Thyroid gland (tissue), 4 donors: ENCODE results near the gene KCNJ11. TPM values are rescaled to one million over a fixed set of nuclear protein-coding genes. Genes with fewer than 3 reads are reported as not detected.
A peak's percentile ranks its signal among the peaks of the same experiment; 100 is the strongest.

Experiments
- DNase-seq, 2 donors: peaks; one replicate each; pipeline ENCODE4 v3.0.0-alpha.2; 2019
- H3K27ac ChIP-seq, 3 donors: fragments of 200-600 bp; sonication (generic); 1 replicate in 2 of 3; 2 replicates in 1 of 3; pipeline ENCODE4 v1.5.1; 2016 to 2019; ENCODE audit warnings: mild to moderate bottlenecking in 1 of 3, moderate library complexity in 1 of 3
- H3K27me3 ChIP-seq: fragments of 200-600 bp; sonication (generic); one replicate; pipeline ENCODE4 v1.5.1; 2019
- H3K36me3 ChIP-seq, 2 donors: fragments of 200-600 bp; sonication (generic); one replicate each; pipeline ENCODE4 v1.5.1; 2016 to 2019
- H3K4me1 ChIP-seq, 2 donors: fragments of 200-600 bp; sonication (generic); one replicate each; pipeline ENCODE4 v1.5.1; 2017 to 2019
- H3K4me3 ChIP-seq, 3 donors: fragments of 200-600 bp; sonication (generic); replicated peaks in 1 of 3; 1 replicate in 2 of 3; 2 replicates in 1 of 3; pipeline ENCODE4 v1.5.1; 2016; ENCODE audit warnings: mild to moderate bottlenecking in 1 of 3
- H3K9me3 ChIP-seq: fragments of 200-600 bp; sonication (generic); one replicate; pipeline ENCODE4 v1.5.1; 2017
- CTCF ChIP-seq, 6 experiments: fragments of 200-600 bp in 3 of 6; fragments of 450-650 bp in 3 of 6; sonication (generic) in 3 of 6; IDR thresholded peaks; one replicate each; pipeline ENCODE4 v1.5.1; 2016 to 2019; ENCODE audit warnings: antibody characterized with exemption in 6 of 6, mild to moderate bottlenecking in 2 of 6, inconsistent platforms in 1 of 6, moderate library complexity in 1 of 6
- POLR2A ChIP-seq, 2 donors: fragments of 450-650 bp; IDR thresholded peaks; one replicate each; pipeline ENCODE4 v1.6.1; 2017; ENCODE audit warnings: antibody characterized with exemption in 2 of 2, mild to moderate bottlenecking in 2 of 2, moderate library complexity in 1 of 2
- WGBS, 2 donors: methylation state at CpG; one replicate each; pipeline ENCODE4 v1.1.5; 2017; 5-methylcytosine and 5-hydroxymethylcytosine counted together
- intact Hi-C: fragments of 100-400 bp; cut with DNase I; formaldehyde crosslinking; loops from one replicate; pipeline ENCODE4 v1.15.1; 2023
- total RNA-seq, 4 donors: library from RNA; depleted of rRNA; stranded (reverse); fragments of >200 nt; gene quantifications; one replicate each; pipeline ENCODE4 v1.2.3, GENCODE V29; 2016

Gene KCNJ11
- total RNA-seq, 4 donors from 2014 or later, result 7.3 to 18.9 (median 15.9) TPM

GRCh38 chr11:17410606-17411379, 22.3 kb upstream of the KCNJ11 start:
- Histone ChIP-seq H3K27ac (no peak overlapping the region), H3K27me3 (no peaks in the 10 kb centered on the region), H3K4me3 (no peak overlapping the region), H3K4me1 (peaks cover 36 to 43% of the 10 kb centered on the region in 2 donors), H3K9me3 (no peaks in the 10 kb centered on the region), H3K36me3 (no peaks in the 10 kb centered on the region)
- no peak for TF ChIP-seq POLR2A (IDR thresholded peaks at IDR 0.05)
- no peak for TF ChIP-seq CTCF (IDR thresholded peaks at IDR 0.05)
- no peak for DNase-seq
- WGBS, 2 donors, result 68 to 72% methylated on average over 11 of the region's 11 CpGs
- intact Hi-C loops, result no loop called here

GRCh38 chr11:17408641-17409040, 20.2 kb upstream of the KCNJ11 start:
- Histone ChIP-seq H3K4me1 (peaks cover 51 to 60% of the 10 kb centered on the region in 2 donors), H3K27ac (peak overlapping the region; percentile 87 to 98 (median 93)), H3K4me3 (no peak overlapping the region), H3K27me3 (no peaks in the 10 kb centered on the region), H3K9me3 (no peaks in the 10 kb centered on the region), H3K36me3 (no peaks in the 10 kb centered on the region)
- DNase-seq, result peak; percentile 53 to 76
- whole genome bisulfite sequencing, 2 donors, result 68% methylated on average over 7 of the region's 7 CpGs
- TF ChIP-seq POLR2A (IDR thresholded peaks at IDR 0.05), result no peak
- TF ChIP-seq CTCF (IDR thresholded peaks at IDR 0.05), result no peak
- intact Hi-C loops, result no loop called here

- Histone ChIP-seq H3K27me3 (no peaks in the 10 kb centered on the region), H3K4me3 (no peak overlapping the region), H3K9me3 (no peaks in the 10 kb centered on the region), H3K4me1 (peaks cover 52 to 62% of the 10 kb centered on the region in 2 donors), H3K36me3 (no peaks in the 10 kb centered on the region), H3K27ac (peak overlapping the region; percentile 93 to 98 (median 98))
- no peak for TF ChIP-seq CTCF (IDR thresholded peaks at IDR 0.05)
- peak in 1 of 2 donors; percentile 23 for TF ChIP-seq POLR2A (IDR thresholded peaks at IDR 0.05)
- 46 to 55% methylated on average over 2 of the region's 2 CpGs for WGBS, 2 donors
- peak; percentile 76 to 79 for DNase-seq
- intact Hi-C loops, result no loop called here
Observed at GRCh38 chr11:17408026-17408425, 19.6 kb upstream of the KCNJ11 start.

GRCh38 chr11:17407575-17407974, 19.1 kb upstream of the KCNJ11 start:
- Histone ChIP-seq H3K9me3 (no peaks in the 10 kb centered on the region), H3K4me3 (no peak overlapping the region), H3K27ac (peak overlapping the region; percentile 93 to 98 (median 98)), H3K4me1 (peaks cover 56 to 66% of the 10 kb centered on the region in 2 donors), H3K27me3 (no peaks in the 10 kb centered on the region), H3K36me3 (no peaks in the 10 kb centered on the region)
- 51 to 63% methylated on average over 2 of the region's 2 CpGs for WGBS, 2 donors
- TF ChIP-seq POLR2A (IDR thresholded peaks at IDR 0.05) (no peak), CTCF (IDR thresholded peaks at IDR 0.05) (no peak)
- intact Hi-C loops, result no loop called here
- DNase-seq, result peak; percentile 57 to 74

GRCh38 chr11:17406818-17407149, 18.3 kb upstream of the KCNJ11 start:
- intact Hi-C loops, result no loop called here
- 95 to 96% methylated on average over 10 to 12 of the region's 13 CpGs for WGBS, 2 donors
- Histone ChIP-seq H3K27me3 (no peaks in the 10 kb centered on the region), H3K9me3 (no peaks in the 10 kb centered on the region), H3K27ac (peak overlapping the region; percentile 93 to 98 (median 98)), H3K36me3 (no peaks in the 10 kb centered on the region), H3K4me1 (peaks cover 56 to 70% of the 10 kb centered on the region in 2 donors), H3K4me3 (no peak overlapping the region)
- TF ChIP-seq POLR2A (IDR thresholded peaks at IDR 0.05) (no peak), CTCF (IDR thresholded peaks at IDR 0.05) (no peak)
- peak in 1 of 2 donors; percentile 50 for DNase-seq
